Subcutaneous adipose tissue (tissue), 4 donors: ENCODE data around the gene ATF6. TPM values are rescaled to one million over a fixed set of nuclear protein-coding genes. Genes with fewer than 3 reads are reported as not detected.

ENCODE experiments used
- CTCF ChIP-seq: fragments of 450-650 bp; IDR thresholded peaks from one replicate; pipeline ENCODE4 v1.5.1; 2016; ENCODE audit warnings: low read depth, mild to moderate bottlenecking, control low read depth, antibody characterized with exemption, moderate library complexity
- total RNA-seq, 4 donors: library from RNA; depleted of rRNA; stranded (reverse); fragments of >200 nt; gene quantifications; one replicate each; pipeline ENCODE4 v1.1.0, GENCODE V29; 2016

The ATF6 gene
- total RNA-seq, 4 donors from 2014 or later: 22.0 to 48.9 (median 30.4) TPM

DNA sequence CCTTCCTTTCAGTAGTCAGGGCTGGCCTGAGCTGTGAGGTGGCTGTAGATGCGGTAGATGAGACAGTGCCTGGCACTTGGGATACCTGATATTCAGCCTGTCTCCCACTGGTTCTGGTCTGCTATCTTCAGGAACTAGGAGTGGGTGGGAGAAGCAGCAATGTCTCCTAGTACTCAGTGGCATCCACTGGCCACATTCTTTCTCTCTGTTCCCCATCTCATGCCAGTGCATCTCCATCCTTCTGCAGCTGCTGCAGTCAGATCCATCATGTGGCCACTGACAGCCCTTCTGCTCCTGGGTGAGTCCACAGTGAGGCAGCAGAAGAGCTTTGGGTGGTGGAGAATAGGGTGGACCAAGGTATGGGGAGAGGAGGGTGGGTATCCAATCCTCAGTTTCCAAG is 43.7 kb upstream of the ATF6 start:
- TF ChIP-seq CTCF: no peak

DNA sequence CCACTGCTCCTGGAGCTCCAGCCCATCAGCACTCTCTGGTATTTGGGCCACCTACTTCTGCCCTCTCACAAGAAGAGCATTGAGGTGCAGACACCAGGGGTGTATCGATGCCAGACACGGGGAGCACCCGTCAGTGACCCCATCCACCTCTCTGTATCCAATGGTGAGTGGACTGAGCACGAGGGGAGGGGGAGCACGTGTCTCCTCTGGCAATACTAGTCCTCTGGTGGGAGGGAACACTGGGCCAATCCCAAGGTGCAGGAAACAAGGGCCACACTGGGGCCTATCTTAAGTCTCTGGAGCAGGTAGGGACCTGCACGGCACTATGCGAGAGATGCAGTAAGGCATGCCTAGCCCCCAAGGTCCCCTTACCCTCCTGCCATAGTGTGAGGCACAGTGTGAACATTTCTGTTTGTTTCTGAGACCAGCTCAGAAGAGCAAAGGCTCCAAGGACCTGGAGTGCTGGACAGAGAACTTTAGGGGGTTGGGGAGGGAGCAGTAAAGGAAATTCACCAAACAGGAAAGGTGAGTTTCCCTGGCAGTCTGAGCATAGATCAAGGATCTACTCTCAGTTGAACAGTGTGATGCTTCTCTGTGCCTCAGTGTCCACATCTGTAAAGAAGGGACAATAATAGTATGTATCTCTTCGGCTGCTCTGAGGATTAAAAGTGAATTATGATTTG is 42.5 kb upstream of the ATF6 start:
- no peak for TF ChIP-seq CTCF

- no peak for TF ChIP-seq CTCF
These were observed 40.1 kb upstream of the ATF6 start for GRCh38 chr1:161725908-161726472.

DNA sequence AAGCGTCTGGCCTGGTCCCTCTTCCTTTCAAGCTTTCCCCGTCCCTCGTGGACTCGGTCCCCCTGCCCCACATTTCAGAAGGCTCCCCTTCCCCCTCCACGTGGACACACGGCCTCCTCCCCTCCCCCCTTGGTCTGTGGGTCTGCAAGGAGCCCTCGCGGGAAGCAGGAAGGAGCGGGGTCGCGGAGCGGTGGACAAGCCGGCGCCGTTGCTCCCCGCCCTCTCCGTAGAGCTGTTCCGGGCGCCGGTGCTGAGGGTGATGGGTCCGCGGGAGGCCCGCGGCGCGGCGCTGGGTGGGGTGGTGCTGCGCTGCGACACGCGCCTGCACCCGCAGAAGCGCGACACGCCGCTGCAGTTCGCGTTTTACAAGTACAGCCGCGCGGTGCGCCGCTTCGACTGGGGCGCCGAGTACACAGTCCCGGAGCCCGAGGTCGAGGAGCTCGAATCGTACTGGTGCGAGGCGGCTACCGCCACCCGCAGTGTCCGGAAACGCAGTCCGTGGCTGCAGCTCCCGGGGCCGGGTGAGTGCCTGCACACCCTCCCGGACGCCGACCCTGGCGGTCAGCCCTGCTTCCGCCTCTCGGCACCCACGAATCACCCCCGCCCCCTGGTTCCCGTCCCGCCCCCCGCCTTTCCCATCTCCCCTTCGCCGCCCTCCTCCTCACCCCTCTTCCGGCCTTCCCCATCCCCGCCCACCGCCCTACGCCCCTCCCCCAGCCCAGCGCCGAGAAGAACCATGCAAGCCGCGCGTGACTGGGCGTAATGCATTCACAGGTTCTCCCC is 39.5 kb upstream of the ATF6 start:
- no peak for TF ChIP-seq CTCF

- TF ChIP-seq CTCF: no peak
These were observed 38.7 kb upstream of the ATF6 start for GRCh38 chr1:161727256-161727924.

DNA sequence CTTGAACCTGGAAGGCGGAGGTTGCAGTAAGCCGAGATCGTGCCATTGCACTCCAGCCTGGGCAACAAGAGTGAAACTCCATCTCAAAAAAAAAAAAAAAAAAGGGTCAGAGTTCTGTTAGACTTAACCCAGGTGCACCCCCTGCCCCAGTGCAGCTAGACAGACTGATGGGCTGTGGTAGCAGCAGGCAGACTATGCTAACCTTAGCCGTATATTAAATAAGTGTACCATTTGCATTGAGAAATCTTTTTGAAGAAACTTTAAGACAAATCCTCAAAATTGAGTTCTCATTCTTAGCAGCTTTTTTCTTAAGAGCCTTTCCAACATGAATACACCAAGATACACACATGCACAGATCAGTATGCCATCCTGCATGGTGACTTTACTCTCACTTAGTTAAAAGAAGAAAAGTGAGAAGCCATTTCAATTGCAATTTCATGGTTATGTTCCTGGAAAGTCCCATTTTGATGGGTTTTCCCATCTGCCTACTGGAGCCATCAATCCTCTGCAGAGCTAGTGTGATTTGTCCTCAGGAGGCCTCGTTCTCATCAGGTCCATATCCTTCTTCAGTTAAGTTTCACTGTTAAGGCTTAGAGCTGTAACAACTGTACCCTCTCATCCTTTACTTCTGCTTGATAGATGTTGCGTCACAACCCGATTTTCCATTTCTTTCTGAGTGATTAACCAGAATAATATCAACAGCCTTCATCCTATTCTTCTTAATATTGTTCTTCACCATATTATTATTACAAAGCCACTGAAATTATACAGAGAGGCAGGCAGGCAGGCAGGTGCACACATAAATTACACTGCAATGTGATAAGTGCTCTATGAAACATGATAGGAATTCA is 37.5 kb upstream of the ATF6 start:
- no peak for TF ChIP-seq CTCF
